GM19238 (cell line): ENCODE results near the gene DYNC1I1.

ENCODE experiments used
- DNase-seq: peaks from one replicate; pipeline ENCODE4 v3.0.0; 2011; ENCODE audit warnings: low spot score; ENCODE audit not compliant: insufficient read length

Gene DYNC1I1

DNA sequence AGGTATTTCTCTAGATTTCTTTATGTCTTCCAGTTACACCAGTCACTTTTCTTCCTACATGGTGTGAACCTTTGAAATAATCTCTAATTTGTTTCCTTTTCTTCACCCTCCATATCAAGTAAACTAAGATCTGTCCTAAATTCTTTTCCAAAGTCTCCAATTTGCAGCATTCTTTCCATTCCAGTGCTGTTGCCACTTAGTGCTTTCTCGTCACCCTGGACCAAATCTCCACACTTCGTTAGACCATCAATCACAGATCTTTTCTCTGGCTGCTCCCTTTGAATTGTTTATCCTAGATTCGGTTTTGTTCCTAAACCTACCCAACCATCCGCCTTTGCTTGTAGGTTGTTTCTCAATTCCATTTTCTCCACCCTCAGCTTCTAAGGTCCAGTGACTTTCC lies 74.7 kb downstream of the DYNC1I1 start:
- DNase-seq = no peak

DNA sequence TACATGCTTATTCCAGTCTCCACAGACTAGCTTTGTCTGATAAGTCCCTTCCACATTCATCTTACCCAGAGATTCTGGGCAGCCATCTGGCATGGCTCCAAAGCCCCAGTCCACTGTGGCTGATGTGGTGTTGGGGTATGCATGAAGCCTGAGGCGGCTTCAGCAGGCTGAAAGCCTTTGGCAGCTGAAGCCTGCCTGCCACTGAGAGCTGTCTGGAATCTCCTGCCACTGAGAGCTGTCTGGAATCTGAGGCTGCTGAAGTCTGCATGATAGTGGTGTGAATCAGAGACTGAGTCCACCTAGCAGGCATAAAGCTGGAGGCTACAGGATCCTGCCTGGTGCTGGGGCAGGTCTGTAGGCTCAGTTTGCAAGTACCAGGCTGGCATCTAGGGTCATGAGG lies 87.1 kb downstream of the DYNC1I1 start:
- DNase-seq = no peak

DNA sequence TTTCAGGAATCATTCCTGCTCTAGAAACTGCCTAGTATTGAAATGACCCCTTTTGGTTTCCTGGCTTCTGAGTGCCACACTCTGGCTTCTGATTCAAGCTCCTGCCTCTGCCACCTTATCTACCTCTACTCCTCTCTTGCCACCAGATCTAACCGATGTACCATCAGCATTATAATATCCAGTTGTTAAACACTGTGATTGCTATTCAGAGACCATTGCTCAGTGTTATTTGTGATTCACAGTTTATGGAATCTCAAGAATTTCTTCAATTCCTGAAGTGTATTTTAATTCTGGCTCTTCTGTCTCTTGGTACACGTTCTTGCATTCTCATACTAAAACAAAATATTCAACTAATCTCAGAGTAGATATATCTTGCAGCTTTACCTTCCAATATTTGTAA lies 88.7 kb downstream of the DYNC1I1 start:
- no peak for DNase-seq

DNA sequence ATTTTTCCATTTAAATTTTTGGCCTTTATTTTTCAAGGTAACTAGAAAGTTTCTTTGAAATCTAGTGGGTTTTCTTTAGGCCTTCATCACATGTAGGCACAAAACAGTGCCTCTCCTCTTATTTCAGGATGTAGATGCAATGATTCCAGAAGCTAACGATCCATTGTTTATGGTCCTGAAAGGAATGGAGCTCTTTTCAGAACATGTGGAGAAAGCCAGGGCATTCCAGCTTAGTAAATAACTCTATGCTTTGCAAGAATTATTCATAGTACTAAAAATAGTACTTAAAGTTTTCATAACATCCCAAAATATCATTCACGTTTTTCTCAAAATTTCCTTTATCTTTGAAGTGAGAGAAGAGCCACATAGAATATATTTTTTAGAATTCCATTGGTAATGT lies 91.3 kb downstream of the DYNC1I1 start:
- no peak for DNase-seq

DNA sequence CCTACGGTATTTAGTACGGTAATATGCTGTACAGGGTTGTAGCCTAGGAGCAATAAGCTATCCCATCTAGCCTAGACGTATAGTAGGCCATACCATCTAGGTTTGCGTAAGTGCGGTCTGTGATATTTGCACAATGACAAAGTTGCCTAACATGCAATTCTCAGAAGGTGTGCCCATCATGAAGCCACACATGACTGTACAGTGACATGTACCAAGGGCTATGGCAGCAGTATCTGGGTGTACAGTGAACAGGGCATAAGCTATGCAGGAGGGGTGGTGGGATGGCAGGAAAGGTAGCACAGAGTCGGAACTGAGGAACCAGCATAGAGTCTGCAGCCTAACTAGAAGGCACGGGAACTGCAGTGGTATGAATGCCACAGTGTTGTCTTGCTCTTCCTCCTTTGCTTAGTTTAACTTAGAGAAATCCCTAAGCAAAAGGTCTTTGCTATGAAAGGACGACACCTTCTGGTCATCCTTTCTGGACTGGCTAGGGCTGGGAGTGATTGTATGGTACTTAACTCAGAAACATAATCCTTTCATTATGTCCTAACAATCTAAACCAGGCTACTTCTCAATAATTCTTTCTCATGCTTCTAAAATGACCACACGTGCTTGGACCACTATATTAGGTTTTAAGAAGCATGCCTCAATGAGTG lies 93.5 kb downstream of the DYNC1I1 start:
- no peak for DNase-seq

DNA sequence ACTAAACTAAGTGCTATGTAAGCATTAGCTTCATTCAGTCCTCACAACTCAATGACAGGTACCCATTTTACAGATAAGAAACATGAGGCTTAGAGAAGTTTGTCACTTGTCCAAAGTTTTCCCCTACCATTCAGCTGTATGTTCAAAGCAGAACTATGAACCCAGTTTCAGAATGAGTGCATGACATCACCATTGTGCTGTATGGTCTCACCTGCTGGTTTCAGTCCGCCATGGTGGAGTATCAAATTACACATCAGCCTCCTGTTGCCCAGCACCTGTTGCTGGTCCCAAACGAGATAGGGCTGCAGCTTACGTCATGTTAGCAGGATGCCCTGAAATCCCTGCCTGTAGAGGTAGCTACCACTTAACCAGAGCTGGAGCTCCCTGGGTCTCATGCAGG lies 95.0 kb downstream of the DYNC1I1 start:
- DNase-seq = no peak

DNA sequence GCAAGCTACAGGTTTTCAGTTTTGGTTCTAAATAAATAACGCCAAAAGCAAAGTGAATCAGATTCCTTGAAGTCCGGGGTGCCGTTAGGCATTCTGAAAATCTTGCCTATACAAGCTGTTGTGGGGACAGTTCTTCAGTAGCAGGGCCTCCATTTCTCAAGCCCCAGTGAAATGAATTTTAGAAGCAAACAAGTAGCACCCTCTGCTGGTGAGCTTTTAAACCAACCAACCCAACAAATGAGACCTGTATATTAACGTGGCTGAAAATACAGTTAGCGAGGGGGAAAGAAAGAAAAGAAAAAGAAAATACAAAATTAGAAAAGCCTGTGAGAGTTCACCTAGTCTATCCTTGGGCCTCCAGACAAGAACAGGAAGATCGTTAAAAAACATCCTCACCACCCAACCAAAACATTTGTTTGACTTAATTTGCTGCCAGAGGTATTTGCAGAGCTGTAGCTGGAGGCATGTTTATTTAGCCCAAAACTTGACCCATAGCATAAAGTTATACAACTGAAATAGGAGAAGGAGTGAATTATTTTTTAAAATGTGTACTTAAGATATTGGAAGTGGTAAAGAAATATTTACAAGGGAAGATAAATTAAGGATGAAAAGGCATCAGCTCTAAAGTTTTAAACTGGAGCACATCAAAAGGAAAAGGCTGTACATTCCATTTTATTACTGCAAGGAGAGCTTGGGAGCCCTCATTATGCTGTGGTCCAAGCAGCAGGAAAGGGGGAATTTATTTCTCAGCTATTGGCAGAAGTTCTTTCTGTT lies 98.9 kb downstream of the DYNC1I1 start:
- DNase-seq = peak; percentile 5

DNA sequence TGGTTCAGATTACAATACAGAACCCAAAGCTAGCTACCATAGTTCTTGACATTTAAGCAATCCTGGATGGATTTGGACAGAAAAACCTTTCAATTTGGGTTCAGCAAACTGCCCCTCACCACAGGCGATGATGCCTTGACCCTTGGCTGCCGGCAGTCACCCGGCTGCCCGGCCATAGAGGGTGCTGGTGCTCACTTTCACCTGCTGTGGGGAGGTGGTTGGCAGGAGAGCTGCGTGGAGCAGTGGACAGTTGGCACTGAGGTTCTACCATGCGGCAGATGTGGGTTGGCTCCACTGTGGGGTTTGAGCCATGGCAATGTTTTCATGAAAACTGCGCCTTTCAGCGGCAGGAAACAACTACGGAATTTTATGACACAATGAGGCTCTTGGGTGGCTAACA lies 99.5 kb downstream of the DYNC1I1 start:
- DNase-seq = no peak

DNA sequence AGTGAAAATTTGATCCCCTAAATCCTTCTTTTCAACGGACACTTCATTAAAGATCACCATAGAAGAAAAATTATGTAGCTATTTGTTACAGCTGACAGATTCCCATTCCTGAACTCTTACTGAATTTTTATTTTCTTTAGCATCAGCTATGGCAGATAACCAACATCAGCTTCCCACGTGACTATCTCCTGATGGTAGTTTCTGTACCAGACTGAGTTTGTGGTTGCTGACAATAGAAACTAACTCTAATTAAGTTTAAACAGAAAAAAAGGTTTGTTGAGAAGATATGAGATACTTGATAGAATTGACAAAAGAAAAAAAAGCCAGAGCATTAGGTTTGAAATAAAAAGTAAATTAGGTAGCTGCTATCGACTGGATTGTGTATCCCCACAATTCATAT lies 101.8 kb downstream of the DYNC1I1 start:
- no peak for DNase-seq

DNA sequence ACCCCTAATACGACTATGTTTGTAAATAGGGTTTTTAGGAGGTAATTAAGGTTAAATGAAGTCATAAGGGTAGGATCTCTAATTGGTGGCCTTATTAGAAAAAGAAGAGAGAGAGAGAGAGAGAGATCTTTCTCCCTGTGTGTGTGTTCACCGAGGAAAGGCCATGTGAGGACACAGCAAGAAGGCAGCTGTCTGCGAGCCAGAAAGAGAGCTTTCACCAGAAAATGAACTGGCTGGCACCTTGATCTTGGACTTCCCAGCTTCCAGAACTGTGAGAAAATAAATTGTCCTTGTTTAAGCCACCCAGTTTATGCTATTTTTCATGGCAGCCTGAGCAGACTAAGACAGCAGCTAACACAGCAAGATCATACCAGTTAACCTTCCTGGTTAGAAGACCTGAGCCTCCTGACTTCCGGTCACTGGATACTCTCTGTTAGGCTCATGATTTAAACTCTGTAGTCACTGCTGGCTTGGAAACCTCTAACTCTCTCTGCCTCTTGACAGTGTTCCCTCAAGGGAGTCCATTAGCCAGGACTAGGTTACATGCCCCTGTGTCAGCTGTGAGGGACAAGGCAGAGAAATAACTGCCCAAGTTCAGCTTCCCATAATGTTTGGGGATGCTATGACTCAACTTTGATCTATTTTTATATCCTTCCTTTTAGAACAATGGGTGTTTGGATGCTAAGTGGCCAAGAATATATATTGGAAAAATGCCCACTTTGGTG lies 102.3 kb downstream of the DYNC1I1 start:
- DNase-seq = no peak

DNA sequence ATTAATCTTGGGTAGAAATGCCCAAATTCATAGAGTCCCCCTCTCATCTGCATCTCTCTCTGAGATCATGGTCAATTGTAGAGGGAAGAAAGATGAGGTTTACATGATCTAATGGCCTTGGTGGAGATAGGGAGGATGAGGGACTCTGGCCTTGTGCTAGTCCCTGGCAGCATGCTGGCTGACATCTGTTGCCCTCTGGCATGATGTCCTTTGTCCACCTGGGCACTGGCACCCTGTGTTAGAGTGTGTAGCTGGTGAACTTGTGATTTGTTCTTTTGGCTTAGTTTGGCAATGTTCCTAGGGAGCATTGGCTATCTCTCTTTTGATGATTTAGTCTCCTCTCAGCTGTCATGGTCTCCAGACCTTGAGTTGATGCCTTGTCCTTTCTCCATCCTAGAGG lies 103.2 kb downstream of the DYNC1I1 start:
- no peak for DNase-seq

DNA sequence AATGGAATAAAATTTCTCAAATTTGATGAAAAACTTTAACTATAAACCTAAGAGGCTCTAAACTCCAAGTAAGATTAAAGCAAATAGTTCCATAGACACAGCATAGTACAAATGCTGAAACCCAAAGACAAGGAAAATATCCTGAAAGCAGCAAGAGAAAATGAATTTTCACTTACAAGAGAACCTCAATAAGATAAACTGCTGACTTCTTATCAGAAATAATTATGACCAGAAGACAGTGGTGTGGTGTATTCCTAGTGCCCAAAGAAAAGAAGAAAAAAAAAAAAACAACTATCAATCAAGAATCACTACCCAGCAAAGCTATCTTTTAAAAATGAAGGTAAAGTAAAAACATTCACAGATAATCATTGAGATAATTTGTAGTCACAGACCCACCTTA lies 106.3 kb downstream of the DYNC1I1 start:
- no peak for DNase-seq

DNA sequence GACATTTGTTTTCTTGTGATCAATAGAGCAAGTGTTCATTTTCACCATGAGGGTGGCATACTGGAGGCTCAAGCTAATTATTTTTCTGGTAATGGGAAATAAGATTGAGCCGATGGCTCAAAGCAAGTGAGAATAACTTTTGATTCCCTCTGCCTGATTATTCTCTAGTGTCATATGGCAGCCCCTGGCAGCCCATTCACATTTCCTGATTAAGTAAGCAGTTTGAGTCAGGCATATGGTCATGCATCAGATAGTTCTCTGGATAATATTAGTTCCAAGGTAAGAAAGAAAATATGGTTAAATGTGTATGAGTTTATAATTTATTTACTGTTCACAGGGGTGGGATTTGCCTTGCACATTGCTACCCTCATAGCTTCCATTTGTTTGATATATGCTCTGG lies 109.2 kb downstream of the DYNC1I1 start:
- DNase-seq = no peak

DNA sequence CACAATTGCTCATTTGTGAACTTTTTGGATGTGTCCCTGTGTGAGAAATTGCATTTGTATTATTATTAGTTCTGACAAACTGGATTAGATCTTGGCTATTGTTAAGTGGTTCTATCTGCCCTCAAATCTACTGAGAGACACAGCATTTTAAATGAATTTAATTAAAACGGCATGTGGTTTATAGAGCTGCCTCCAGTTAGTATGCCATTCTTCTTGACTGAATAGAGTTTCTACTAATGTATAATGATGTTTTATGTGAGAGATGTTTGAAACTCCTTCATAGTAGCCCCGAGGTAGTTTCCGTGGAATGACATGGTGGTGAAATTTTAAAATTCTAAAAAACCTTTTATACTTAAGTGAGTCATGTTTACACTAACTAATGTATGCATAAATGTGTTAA lies 110.9 kb downstream of the DYNC1I1 start:
- DNase-seq = no peak

DNA sequence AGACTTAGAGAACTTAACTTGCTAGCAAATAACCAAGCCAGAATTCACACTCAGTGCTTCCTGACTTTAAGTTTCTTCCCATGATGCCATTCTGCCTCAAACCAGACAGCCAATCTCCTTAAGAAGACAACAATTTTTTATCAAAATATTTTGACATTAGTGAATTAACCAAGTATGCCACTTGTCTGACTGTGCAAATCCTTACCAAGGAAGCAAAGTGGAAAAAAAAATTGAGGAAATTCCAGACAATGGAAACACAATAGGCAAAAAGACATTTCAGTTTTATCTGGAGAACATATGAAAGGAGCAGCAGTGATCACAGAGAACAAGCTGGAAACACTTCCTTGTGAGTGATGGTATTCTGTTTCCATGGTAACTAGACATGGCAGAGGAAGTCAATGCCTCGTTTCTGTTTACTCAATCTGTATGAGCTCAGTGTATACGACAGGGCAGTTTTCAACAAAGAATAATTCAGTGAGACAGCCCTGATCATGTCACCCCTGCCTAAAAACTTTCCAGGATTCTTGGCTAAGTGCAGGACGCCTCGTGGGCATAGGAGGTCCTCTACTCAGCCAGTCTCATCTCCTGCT lies 114.2 kb downstream of the DYNC1I1 start:
- no peak for DNase-seq

DNA sequence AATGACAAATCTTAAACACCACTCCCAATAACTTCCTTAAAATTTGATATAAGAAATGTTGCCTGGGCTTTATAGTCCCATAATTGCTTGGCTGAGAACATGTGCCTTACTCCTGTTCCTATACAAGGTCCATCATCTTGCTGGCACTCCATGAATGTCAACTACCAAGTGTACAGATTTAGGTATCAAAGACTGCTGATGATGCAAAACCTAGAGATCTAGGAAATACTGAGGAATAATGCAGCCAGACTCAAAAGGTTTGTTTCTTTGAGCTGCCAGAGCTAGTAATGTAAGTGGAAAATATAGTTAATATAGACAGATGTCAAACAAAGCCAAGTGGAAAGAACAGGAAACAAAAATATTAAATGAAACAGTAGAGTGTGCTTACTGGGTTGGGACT lies 121.1 kb downstream of the DYNC1I1 start:
- no peak for DNase-seq

DNA sequence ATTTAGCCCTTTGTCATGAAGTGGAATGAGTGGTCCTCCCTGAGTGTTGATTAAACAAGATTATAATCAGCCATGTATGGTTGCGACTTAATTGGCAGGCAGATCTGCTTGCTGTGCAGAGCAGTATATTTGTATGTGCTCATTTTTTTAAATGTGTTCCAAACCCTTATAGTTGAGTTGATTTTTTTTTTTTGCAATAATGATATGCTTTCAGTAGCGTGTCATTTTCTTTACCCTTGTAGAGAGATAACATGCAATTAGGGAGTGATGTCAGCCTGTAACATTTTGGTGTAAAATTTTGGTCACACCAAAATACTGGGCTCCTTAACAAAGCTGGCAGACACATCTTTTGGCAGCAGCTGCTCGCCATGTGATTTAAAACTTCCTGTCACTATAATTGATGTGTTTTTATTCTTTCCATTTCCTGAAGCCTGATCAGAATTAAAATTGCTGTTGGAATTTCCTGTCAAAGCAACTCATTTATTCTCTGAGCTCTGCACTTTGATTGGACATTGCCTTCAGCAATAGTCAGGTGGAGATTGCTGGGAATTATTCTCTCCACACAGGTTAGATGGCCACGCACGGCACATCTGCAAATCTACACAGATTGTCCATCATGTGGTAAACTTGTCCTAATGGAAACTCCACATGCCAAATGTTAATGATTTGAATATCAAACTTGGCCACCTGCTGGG lies 125.3 kb downstream of the DYNC1I1 start:
- no peak for DNase-seq

DNA sequence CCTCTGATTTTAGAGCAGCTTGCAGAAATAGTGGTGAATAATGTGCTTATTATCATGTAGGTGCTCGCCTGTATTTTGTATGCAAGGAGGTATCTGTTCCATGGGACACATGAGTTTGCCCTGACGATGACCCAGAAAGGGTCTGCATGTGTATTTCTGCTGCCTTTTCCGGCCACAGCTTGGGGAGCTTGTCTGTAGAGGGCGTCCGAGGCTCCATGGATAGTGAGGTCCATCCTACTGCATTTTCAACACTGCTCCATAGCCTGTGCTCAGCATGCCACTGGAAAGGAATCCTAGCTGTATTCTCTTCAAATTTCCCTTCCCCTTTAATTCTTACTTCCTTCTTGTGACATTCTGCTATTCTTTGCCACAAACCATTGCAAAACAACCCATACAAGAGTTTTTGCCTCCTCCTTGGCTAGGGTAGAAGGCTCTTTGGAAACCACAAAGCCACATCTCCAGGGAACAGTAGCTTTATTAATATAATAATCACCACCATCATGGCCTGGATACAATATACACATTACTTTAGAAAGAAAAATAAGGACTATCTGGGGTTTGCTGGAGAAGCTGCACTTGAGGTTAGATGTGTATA lies 127.7 kb downstream of the DYNC1I1 start:
- DNase-seq = no peak

DNA sequence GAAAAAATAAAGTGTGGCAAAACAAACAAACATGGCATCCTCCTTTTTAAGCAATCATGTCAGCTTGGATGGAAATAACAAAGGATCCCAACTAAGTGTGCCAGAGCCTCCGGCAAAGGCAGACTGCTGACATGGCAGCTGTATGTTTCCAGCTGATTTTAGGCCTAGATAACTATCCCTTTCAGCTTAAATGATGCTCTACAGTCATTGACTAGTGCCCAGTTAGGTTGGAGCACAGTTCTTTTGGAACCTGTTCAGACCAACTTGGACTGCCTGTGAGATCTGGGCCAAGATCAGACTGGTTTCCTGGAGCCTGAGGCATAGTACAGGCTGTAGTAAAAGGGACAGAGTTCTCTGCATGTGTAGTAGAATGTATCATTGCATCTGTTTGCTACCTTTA lies 128.7 kb downstream of the DYNC1I1 start:
- no peak for DNase-seq

DNA sequence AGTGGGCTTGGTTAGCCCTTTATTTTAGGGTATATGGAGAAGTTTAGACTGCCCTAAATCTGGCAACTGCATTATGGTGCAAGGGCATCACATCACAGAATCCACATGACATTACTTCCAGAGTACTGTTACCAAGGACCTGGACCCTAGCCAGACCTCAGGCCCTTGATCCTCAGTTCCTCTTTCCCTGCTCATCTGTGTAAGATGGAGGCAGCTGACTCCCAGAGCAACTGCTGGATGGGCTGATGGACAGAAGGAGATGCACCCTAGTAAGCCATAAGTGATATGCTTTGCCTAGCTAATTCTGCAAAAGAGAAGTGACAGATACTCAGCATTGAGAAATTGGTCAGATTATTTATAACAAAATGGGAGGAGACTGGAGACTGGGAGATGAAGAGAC lies 131.7 kb downstream of the DYNC1I1 start:
- DNase-seq = no peak

DNA sequence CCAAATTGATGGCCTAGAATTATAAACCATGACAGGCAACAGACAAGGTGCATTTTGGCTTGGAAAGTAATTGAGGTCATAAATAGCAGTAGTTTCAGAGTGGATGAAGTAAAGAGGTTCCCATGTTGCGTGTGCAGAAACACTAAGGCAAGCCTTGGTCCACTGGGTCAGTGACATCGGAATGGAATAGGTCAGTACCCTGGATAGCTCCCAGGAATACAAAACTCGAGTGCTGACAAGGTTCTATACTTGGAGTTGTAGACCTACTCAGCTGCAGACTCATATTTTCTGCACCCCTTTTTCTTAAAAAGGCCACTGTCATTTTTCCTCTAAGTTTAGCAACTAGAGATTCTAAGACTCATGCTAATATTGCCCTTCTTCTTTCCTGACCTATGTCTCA lies 132.8 kb downstream of the DYNC1I1 start:
- no peak for DNase-seq
